BLaER1 treated with 17β-estradiol and CSF1 and Interleukin-3, amounts not matched to agents 10 nM and 100 nM (cell line): ENCODE data around the gene SBNO2.
A peak's percentile ranks its signal among the peaks of the same experiment; 100 is the strongest.
"Not testable (repeated sequence)": the region's sequence is repeated elsewhere in the genome, so short reads cannot be mapped to it uniquely, and the experiment has no call there.

Experiments used
- H3K27ac ChIP-seq, 11 experiments: shearing (Covaris generic); formaldehyde crosslinking; 2 replicates each; pipeline ENCODE4 v1.8.1; 2022
- H3K27me3 ChIP-seq, 11 experiments: shearing (Covaris generic); formaldehyde crosslinking; 2 replicates each; pipeline ENCODE4 v1.8.1; 2022
- H3K36me3 ChIP-seq, 11 experiments: shearing (Covaris generic); formaldehyde crosslinking; 2 replicates each; pipeline ENCODE4 v1.8.1; 2022
- H3K4me1 ChIP-seq, 10 experiments: shearing (Covaris generic); formaldehyde crosslinking; 2 replicates each; pipeline ENCODE4 v1.8.1; 2022
- H3K4me2 ChIP-seq, 11 experiments: shearing (Covaris generic); formaldehyde crosslinking; 2 replicates each; pipeline ENCODE4 v1.8.1; 2022
- H3K4me3 ChIP-seq, 10 experiments: shearing (Covaris generic); formaldehyde crosslinking; 2 replicates each; pipeline ENCODE4 v1.8.1; 2022
- H3K9ac ChIP-seq, 11 experiments: shearing (Covaris generic); formaldehyde crosslinking; 2 replicates each; pipeline ENCODE4 v1.8.1; 2022
- H3K9me3 ChIP-seq, 11 experiments: shearing (Covaris generic); formaldehyde crosslinking; replicated peaks in 1 of 11; 2 replicates each; pipeline ENCODE4 v1.8.1; 2022
- H4K20me1 ChIP-seq, 11 experiments: shearing (Covaris generic); formaldehyde crosslinking; 2 replicates each; pipeline ENCODE4 v1.8.1; 2022
- Cebpa-rat ChIP-seq, 11 experiments: shearing (Covaris generic); IDR thresholded peaks; 2 replicates each; pipeline ENCODE4 v1.8.1; 2022

Gene SBNO2

DNA sequence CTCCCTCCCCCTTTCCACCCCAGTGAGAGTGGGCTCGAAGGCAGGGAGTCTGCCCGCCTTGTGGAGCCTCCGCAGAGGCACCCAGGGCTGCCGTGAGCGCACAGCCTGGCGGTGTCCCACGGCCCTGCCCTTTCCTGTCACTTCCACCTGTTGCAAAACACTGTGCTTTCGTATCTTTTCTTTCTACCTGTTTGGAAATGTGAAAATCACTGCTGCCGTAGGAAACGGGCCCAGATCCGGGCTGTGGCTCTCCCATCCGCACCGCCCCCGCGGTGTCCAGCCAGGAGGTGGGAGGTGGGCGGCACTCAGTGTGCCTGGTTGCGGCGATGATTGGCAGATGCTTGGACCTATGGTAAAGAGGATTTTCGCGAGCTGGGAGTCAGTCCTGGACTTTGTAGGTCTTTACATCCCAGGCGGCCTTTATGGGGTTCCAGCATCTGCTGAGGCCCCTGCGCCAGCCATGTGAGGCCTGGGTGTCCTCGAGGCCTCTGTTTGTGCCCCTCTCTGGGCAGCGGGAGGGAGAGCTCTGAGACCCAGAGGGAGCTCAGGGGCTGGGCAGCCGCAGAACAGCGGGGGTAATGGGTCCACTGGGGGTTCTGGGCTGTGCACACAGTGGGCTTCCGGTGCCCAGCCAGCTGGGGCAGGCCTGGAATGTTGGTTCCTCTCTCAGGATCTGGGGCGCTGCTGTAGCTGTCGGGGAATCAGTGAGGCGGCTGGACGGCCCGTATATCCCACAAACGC, 37.6 kb upstream of the SBNO2 start:
- Histone ChIP-seq H3K4me2 (peak overlapping the region; percentile 57 to 100 (median 91)), H3K4me3 (peak overlapping the region in 1 of 10 experiments; percentile 28; a peak in 2 of 20 replicates), H3K9me3 (no peaks in the 10 kb centered on the region), H3K4me1 (peaks cover 74 to 88% (median 82%) of the 10 kb centered on the region in 10 experiments), H3K36me3 (peaks cover 20 to 72% (median 46%) of the 10 kb centered on the region in 11 experiments), H4K20me1 (peaks cover 74 to 100% (median 95%) of the 10 kb centered on the region in 11 experiments), H3K27ac (peak overlapping the region; percentile 11 to 95 (median 49); a peak in 17 of 22 replicates), H3K9ac (peak overlapping the region; percentile 28 to 68 (median 54); a peak in 19 of 22 replicates), H3K27me3 (no peaks in the 10 kb centered on the region)
- TF ChIP-seq Cebpa-rat (IDR thresholded peaks at IDR 0.05), result no peak

- Histone ChIP-seq H3K4me2 (peak overlapping the region; percentile 85 to 100 (median 98); a peak in 21 of 22 replicates), H3K9me3 (no peaks in the 10 kb centered on the region), H3K27me3 (no peaks in the 10 kb centered on the region), H3K9ac (peak overlapping the region; percentile 25 to 99 (median 98); a peak in 14 of 22 replicates), H4K20me1 (peaks cover 61 to 92% (median 87%) of the 10 kb centered on the region in 11 experiments), H3K27ac (peak overlapping the region in 7 of 11 experiments; percentile 39 to 95 (median 48); a peak in 11 of 22 replicates), H3K4me3 (peak overlapping the region in 1 of 10 experiments; percentile 96; a peak in 1 of 20 replicates), H3K4me1 (peaks cover 72 to 76% (median 74%) of the 10 kb centered on the region in 10 experiments), H3K36me3 (peaks cover 17 to 57% (median 38%) of the 10 kb centered on the region in 11 experiments)
- TF ChIP-seq Cebpa-rat (IDR thresholded peaks at IDR 0.05), result no peak
Measured at GRCh38 chr19:1210227-1210538, 36.1 kb upstream of the SBNO2 start.

GRCh38 chr19:1208830-1209229, 34.8 kb upstream of the SBNO2 start:
- peak overlapping the region in 8 of 11 experiments; percentile 10 to 96 (median 29); a peak in 9 of 22 replicates for H3K27ac ChIP-seq
- peak overlapping the region; percentile 85 to 99 (median 94) for H3K4me3 ChIP-seq
- not testable (repeated sequence) for H3K9me3 ChIP-seq, H3K27me3 ChIP-seq
- H4K20me1 ChIP-seq, result peaks cover 49 to 78% (median 73%) of the 10 kb centered on the region in 11 experiments
- peaks cover 72 to 76% (median 74%) of the 10 kb centered on the region in 10 experiments for H3K4me1 ChIP-seq
- peak overlapping the region; percentile 16 to 99 (median 98); a peak in 19 of 22 replicates for H3K9ac ChIP-seq
- H3K36me3 ChIP-seq, result peaks cover 17 to 48% (median 38%) of the 10 kb centered on the region in 11 experiments; a peak in 21 of 22 replicates
- peak overlapping the region; percentile 85 to 100 (median 98) for H3K4me2 ChIP-seq

- Histone ChIP-seq H3K4me3 (peak overlapping the region; percentile 85 to 99 (median 94)), H3K4me2 (peak overlapping the region; percentile 85 to 100 (median 98)), H4K20me1 (peaks cover 45 to 61% (median 59%) of the 10 kb centered on the region in 11 experiments), H3K36me3 (peaks cover 10 to 41% (median 32%) of the 10 kb centered on the region in 11 experiments; a peak in 21 of 22 replicates), H3K9ac (peak overlapping the region; percentile 94 to 99 (median 98)), H3K4me1 (peaks cover 65 to 72% (median 69%) of the 10 kb centered on the region in 10 experiments), H3K27ac (peak overlapping the region; percentile 86 to 96 (median 95)), H3K9me3 (no peaks in the 10 kb centered on the region), H3K27me3 (no peaks in the 10 kb centered on the region)
- TF ChIP-seq Cebpa-rat (IDR thresholded peaks at IDR 0.05), result no peak
Measured at GRCh38 chr19:1206864-1207450, 32.9 kb upstream of the SBNO2 start.

DNA sequence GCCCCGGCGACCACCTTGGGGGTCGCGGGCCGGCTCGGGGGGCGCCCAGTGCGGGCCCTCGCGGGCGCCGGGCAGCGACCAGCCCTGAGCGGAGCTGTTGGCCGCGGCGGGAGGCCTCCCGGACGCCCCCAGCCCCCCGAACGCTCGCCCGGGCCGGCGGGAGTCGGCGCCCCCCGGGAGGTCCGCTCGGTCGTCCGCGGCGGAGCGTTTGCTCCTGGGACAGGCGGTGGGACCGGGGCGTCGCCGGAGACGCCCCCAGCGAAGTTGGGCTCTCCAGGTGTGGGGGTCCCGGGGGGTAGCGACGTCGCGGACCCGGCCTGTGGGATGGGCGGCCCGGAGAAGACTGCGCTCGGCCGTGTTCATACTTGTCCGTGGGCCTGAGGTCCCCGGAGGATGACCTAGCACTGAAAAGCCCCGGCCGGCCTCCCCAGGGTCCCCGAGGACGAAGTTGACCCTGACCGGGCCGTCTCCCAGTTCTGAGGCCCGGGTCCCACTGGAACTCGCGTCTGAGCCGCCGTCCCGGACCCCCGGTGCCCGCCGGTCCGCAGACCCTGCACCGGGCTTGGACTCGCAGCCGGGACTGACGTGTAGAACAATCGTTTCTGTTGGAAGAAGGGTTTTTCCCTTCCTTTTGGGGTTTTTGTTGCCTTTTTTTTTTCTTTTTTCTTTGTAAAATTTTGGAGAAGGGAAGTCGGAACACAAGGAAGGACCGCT, 32.2 kb upstream of the SBNO2 start:
- Histone ChIP-seq H3K4me1 (peaks cover 59 to 66% (median 63%) of the 10 kb centered on the region in 10 experiments), H3K27ac (peak overlapping the region; percentile 86 to 96 (median 95)), H3K27me3 (no peaks in the 10 kb centered on the region), H3K9me3 (no peaks in the 10 kb centered on the region), H3K4me3 (peak overlapping the region; percentile 85 to 99 (median 94)), H3K36me3 (peaks cover 10 to 35% (median 25%) of the 10 kb centered on the region in 11 experiments; a peak in 21 of 22 replicates), H3K9ac (peak overlapping the region; percentile 94 to 99 (median 98)), H4K20me1 (peaks cover 38 to 54% (median 52%) of the 10 kb centered on the region in 11 experiments), H3K4me2 (peak overlapping the region; percentile 85 to 100 (median 98))
- no peak for TF ChIP-seq Cebpa-rat (IDR thresholded peaks at IDR 0.05)

- Histone ChIP-seq H3K9me3 (no peaks in the 10 kb centered on the region), H3K27ac (peak within 1 kb of the TSS; percentile 86 to 96 (median 95)), H3K36me3 (peaks cover 8 to 26% (median 17%) of the 10 kb centered on the region in 11 experiments; a peak in 20 of 22 replicates), H3K4me3 (peak within 1 kb of the TSS; percentile 85 to 99 (median 94)), H3K27me3 (no peaks in the 10 kb centered on the region), H3K9ac (peak within 1 kb of the TSS; percentile 94 to 99 (median 98)), H3K4me1 (peaks cover 51 to 57% (median 54%) of the 10 kb centered on the region in 10 experiments), H4K20me1 (peaks cover 35 to 45% (median 43%) of the 10 kb centered on the region in 11 experiments), H3K4me2 (peak within 1 kb of the TSS; percentile 86 to 100 (median 98))
- no peak for TF ChIP-seq Cebpa-rat (IDR thresholded peaks at IDR 0.05)
Measured at GRCh38 chr19:1205114-1206099, 31.3 kb upstream of the SBNO2 start, which contains the start of gene STK11. STK11 (plus strand) TSS chr19:1205778; CDS start chr19:1206914, 1,136 bp downstream.

DNA sequence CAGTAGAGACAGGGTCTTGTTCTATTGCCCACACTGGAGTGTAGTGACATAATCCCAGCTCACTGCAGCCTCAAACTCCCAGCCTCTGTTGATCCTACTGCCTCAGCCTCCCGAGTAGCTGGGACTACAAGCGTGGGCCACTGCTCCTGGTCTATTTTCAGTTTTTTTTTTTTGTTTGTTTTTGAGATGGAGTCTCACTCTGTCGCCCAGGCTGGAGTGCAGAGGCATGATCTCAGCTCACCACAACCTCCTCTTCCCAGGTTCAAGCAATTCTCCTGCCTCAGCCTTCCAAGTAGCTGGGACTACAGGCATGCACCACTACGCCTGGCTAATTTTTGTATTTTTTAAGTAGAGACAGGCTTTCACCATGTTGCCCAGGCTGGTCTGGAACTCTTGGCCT, 26.5 kb upstream of the SBNO2 start:
- not testable (repeated sequence) for H3K9ac ChIP-seq, H3K36me3 ChIP-seq, H3K4me3 ChIP-seq, H3K9me3 ChIP-seq, H3K27me3 ChIP-seq, H3K4me2 ChIP-seq, H4K20me1 ChIP-seq, H3K27ac ChIP-seq
- peaks cover 26 to 30% (median 27%) of the 10 kb centered on the region in 10 experiments for H3K4me1 ChIP-seq

GRCh38 chr19:1199531-1199930, 25.5 kb upstream of the SBNO2 start:
- Histone ChIP-seq H3K4me3 (no peak overlapping the region), H3K4me1 (peaks cover 19 to 22% (median 20%) of the 10 kb centered on the region in 10 experiments), H3K9ac (no peak overlapping the region)

More at GRCh38 chr19:1199531-1199930, 25.5 kb upstream of the SBNO2 start:
- H3K27me3 ChIP-seq, result no peaks in the 10 kb centered on the region
- H4K20me1 ChIP-seq, result no peaks in the 10 kb centered on the region
- no peak overlapping the region for H3K27ac ChIP-seq
- no peaks in the 10 kb centered on the region for H3K9me3 ChIP-seq
- H3K4me2 ChIP-seq, result no peak overlapping the region
- no peak for TF ChIP-seq Cebpa-rat (IDR thresholded peaks at IDR 0.05)
- no peaks in the 10 kb centered on the region for H3K36me3 ChIP-seq
